ENCODE results near the gene CNOT1. TPM values are rescaled to one million over a fixed set of nuclear protein-coding genes. Genes with fewer than 3 reads are reported as not detected.

Gene CNOT1
- total RNA-seq, 1 experiment from 2014 or later = 198 TPM

- Histone ChIP-seq H3K4me3 (ENCODE audit: insufficient read depth, low read depth, low read length) (no peak overlapping the region), H3K36me3 (replicated peaks; ENCODE audit: control insufficient read depth, insufficient read depth, low read length) (peaks cover 64% of the 10 kb centered on the region), H3K27me3 (ENCODE audit: control insufficient read depth, insufficient read depth, low read length) (no peaks in the 10 kb centered on the region)
- no peak for DNase-seq
Measured at GRCh38 chr16:58535100-58535499, 94.5 kb downstream of the CNOT1 start.

GRCh38 chr16:58533751-58534470 lies 95.7 kb downstream of the CNOT1 start:
- H3K36me3 ChIP-seq (replicated peaks; ENCODE audit: control insufficient read depth, insufficient read depth, low read length) = peaks cover 62% of the 10 kb centered on the region
- H3K4me3 ChIP-seq (ENCODE audit: insufficient read depth, low read depth, low read length) = no peak overlapping the region
- no peak for DNase-seq
- H3K27me3 ChIP-seq (ENCODE audit: control insufficient read depth, insufficient read depth, low read length) = no peaks in the 10 kb centered on the region

- no peaks in the 10 kb centered on the region for H3K27me3 ChIP-seq (ENCODE audit: control insufficient read depth, insufficient read depth, low read length)
- H3K36me3 ChIP-seq (replicated peaks; ENCODE audit: control insufficient read depth, insufficient read depth, low read length) = peaks cover 57% of the 10 kb centered on the region
- no peak overlapping the region for H3K4me3 ChIP-seq (ENCODE audit: insufficient read depth, low read depth, low read length)
- no peak for DNase-seq
Measured at GRCh38 chr16:58532414-58532813, 97.2 kb downstream of the CNOT1 start.

- no peak overlapping the region for H3K4me3 ChIP-seq (ENCODE audit: insufficient read depth, low read depth, low read length)
- H3K27me3 ChIP-seq (ENCODE audit: control insufficient read depth, insufficient read depth, low read length) = no peaks in the 10 kb centered on the region
- no peak for DNase-seq
- H3K36me3 ChIP-seq (replicated peaks; ENCODE audit: control insufficient read depth, insufficient read depth, low read length) = peaks cover 46% of the 10 kb centered on the region
Measured at GRCh38 chr16:58530179-58530578, 99.4 kb downstream of the CNOT1 start.

GRCh38 chr16:58519707-58520106 lies 109.9 kb downstream of the CNOT1 start:
- Histone ChIP-seq H3K4me3 (ENCODE audit: insufficient read depth, low read depth, low read length) (no peak overlapping the region), H3K36me3 (replicated peaks; ENCODE audit: control insufficient read depth, insufficient read depth, low read length) (peaks cover 45% of the 10 kb centered on the region), H3K27me3 (ENCODE audit: control insufficient read depth, insufficient read depth, low read length) (no peaks in the 10 kb centered on the region)
- no peak for DNase-seq

- no peaks in the 10 kb centered on the region for H3K27me3 ChIP-seq (ENCODE audit: control insufficient read depth, insufficient read depth, low read length)
- DNase-seq = no peak
- no peak overlapping the region for H3K4me3 ChIP-seq (ENCODE audit: insufficient read depth, low read depth, low read length)
- peaks cover 42% of the 10 kb centered on the region for H3K36me3 ChIP-seq (replicated peaks; ENCODE audit: control insufficient read depth, insufficient read depth, low read length)
Measured at GRCh38 chr16:58518980-58519368, 110.7 kb downstream of the CNOT1 start.

- Histone ChIP-seq H3K36me3 (replicated peaks; ENCODE audit: control insufficient read depth, insufficient read depth, low read length) (peaks cover 41% of the 10 kb centered on the region), H3K4me3 (ENCODE audit: insufficient read depth, low read depth, low read length) (no peak overlapping the region), H3K27me3 (ENCODE audit: control insufficient read depth, insufficient read depth, low read length) (no peaks in the 10 kb centered on the region)
- no peak for DNase-seq
Measured at GRCh38 chr16:58518083-58518979, 111.3 kb downstream of the CNOT1 start.

GRCh38 chr16:58516768-58517107 lies 112.9 kb downstream of the CNOT1 start:
- Histone ChIP-seq H3K4me3 (ENCODE audit: insufficient read depth, low read depth, low read length) (no peak overlapping the region), H3K36me3 (replicated peaks; ENCODE audit: control insufficient read depth, insufficient read depth, low read length) (peaks cover 34% of the 10 kb centered on the region), H3K27me3 (ENCODE audit: control insufficient read depth, insufficient read depth, low read length) (no peaks in the 10 kb centered on the region)
- DNase-seq = no peak

- peaks cover 32% of the 10 kb centered on the region for H3K36me3 ChIP-seq (replicated peaks; ENCODE audit: control insufficient read depth, insufficient read depth, low read length)
- peak overlapping the region; percentile 91 for H3K4me3 ChIP-seq (ENCODE audit: insufficient read depth, low read depth, low read length)
- peak; percentile 94 for DNase-seq
- H3K27me3 ChIP-seq (ENCODE audit: control insufficient read depth, insufficient read depth, low read length) = no peaks in the 10 kb centered on the region
Measured at GRCh38 chr16:58515871-58516767, 113.5 kb downstream of the CNOT1 start.

- H3K36me3 ChIP-seq (replicated peaks; ENCODE audit: control insufficient read depth, insufficient read depth, low read length) = peaks cover 25% of the 10 kb centered on the region
- peak; percentile 92 for DNase-seq
- peak within 1 kb of the TSS; percentile 91 for H3K4me3 ChIP-seq (ENCODE audit: insufficient read depth, low read depth, low read length)
- H3K27me3 ChIP-seq (ENCODE audit: control insufficient read depth, insufficient read depth, low read length) = no peaks in the 10 kb centered on the region
Measured at GRCh38 chr16:58515125-58515870, 114.3 kb downstream of the CNOT1 start, which contains the start of gene SETD6. Gene SETD6 (plus strand): TSS chr16:58515517. CDS start chr16:58515538, 21 bp downstream.

GRCh38 chr16:58513874-58514273 lies 115.8 kb downstream of the CNOT1 start:
- Histone ChIP-seq H3K4me3 (ENCODE audit: insufficient read depth, low read depth, low read length) (no peak overlapping the region), H3K36me3 (replicated peaks; ENCODE audit: control insufficient read depth, insufficient read depth, low read length) (peaks cover 17% of the 10 kb centered on the region), H3K27me3 (ENCODE audit: control insufficient read depth, insufficient read depth, low read length) (no peaks in the 10 kb centered on the region; the same call in 1 of the 2 replicates)
- no peak for DNase-seq

GRCh38 chr16:58511933-58512815 lies 117.5 kb downstream of the CNOT1 start:
- Histone ChIP-seq H3K27me3 (ENCODE audit: control insufficient read depth, insufficient read depth, low read length) (no peaks in the 10 kb centered on the region; the same call in 1 of the 2 replicates), H3K4me3 (ENCODE audit: insufficient read depth, low read depth, low read length) (no peak overlapping the region), H3K36me3 (replicated peaks; ENCODE audit: control insufficient read depth, insufficient read depth, low read length) (peaks cover 5% of the 10 kb centered on the region)
- DNase-seq = peak; percentile 90

Measured in H7 (cell line).